ENCODE results near the gene ISCA2.

DNA sequence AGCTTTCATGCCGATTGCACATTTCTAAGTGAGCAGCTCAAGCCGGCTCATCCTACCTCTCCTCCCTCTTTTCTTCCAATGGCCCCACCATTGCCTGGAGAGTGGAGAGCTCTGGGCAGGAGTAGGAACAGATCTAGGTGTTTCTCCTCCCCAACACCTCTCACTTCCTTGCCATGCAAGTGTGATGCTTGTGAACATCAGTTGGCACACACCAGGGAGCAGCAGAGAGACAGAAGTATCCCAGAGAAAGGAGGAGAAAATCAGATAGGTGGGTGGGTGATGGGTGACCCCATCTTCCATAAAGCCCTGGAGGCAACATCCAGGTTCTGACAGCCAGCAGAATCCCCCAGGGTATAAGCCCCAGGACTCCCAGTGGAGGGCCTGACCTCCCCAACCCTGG is 28.2 kb upstream of the ISCA2 start:
- TF ChIP-seq, protein P1, sequence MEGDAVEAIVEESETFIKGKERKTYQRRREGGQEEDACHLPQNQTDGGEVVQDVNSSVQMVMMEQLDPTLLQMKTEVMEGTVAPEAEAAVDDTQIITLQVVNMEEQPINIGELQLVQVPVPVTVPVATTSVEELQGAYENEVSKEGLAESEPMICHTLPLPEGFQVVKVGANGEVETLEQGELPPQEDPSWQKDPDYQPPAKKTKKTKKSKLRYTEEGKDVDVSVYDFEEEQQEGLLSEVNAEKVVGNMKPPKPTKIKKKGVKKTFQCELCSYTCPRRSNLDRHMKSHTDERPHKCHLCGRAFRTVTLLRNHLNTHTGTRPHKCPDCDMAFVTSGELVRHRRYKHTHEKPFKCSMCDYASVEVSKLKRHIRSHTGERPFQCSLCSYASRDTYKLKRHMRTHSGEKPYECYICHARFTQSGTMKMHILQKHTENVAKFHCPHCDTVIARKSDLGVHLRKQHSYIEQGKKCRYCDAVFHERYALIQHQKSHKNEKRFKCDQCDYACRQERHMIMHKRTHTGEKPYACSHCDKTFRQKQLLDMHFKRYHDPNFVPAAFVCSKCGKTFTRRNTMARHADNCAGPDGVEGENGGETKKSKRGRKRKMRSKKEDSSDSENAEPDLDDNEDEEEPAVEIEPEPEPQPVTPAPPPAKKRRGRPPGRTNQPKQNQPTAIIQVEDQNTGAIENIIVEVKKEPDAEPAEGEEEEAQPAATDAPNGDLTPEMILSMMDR (IDR thresholded peaks at IDR 0.05; ENCODE audit: insufficient read depth, low read depth, low read length): no peak
- TF ChIP-seq EZH2 (IDR thresholded peaks at IDR 0.05; ENCODE audit: insufficient read depth, low read length): no peak

All from astrocyte (in vitro differentiated cells and primary cell).